Measurements from ENCODE around the gene TP53I11. TPM values are rescaled to one million over a fixed set of nuclear protein-coding genes. Genes with fewer than 3 reads are reported as not detected.

Gene TP53I11
- total RNA-seq, 1 donor from 2014 or later: 23.1 TPM

GRCh38 chr11:44926036-44926435 lies 24.6 kb downstream of the TP53I11 start:
- Mint-ChIP-seq H3K4me1 (peaks cover 18% of the 10 kb centered on the region), H3K36me3 (peaks cover 19% of the 10 kb centered on the region), H3K27me3 (ENCODE audit: insufficient read depth, low read depth) (peaks cover 14% of the 10 kb centered on the region), H3K4me3 (no peak overlapping the region), H3K9me3 (no peaks in the 10 kb centered on the region), H3K27ac (no peak overlapping the region)
- H3F3A ChIP-seq (ENCODE audit: low read depth): peaks cover 33% of the 10 kb centered on the region
- no peak overlapping the region for H3K4me3 ChIP-seq
- peaks cover 40% of the 10 kb centered on the region for H4K20me1 ChIP-seq (ENCODE audit: low read depth)
- H3K9ac ChIP-seq: no peak overlapping the region
- no peak for DNase-seq (ENCODE audit: low spot score)
- TF ChIP-seq EZH2 (IDR thresholded peaks at IDR 0.05): no peak
- no peak for TF ChIP-seq CTCF (IDR thresholded peaks at IDR 0.05)
- no peak for TF ChIP-seq EZH2phosphoT487 (IDR thresholded peaks at IDR 0.05)
- peaks cover 26% of the 10 kb centered on the region for H3K4me1 ChIP-seq
- H3K79me2 ChIP-seq (ENCODE audit: low read depth): no peaks in the 10 kb centered on the region
- H2AFZ ChIP-seq (replicated peaks): no peak overlapping the region
- H3K27ac ChIP-seq: no peak overlapping the region
- H3K4me2 ChIP-seq: no peak overlapping the region
- no peaks in the 10 kb centered on the region for H3K36me3 ChIP-seq
- H3K9me3 ChIP-seq (ENCODE audit: low read depth): no peaks in the 10 kb centered on the region
- H3K27me3 ChIP-seq: no peaks in the 10 kb centered on the region

GRCh38 chr11:44923806-44924205 lies 26.9 kb downstream of the TP53I11 start:
- no peaks in the 10 kb centered on the region for H3K36me3 ChIP-seq
- no peak for DNase-seq (ENCODE audit: low spot score)
- peaks cover 17% of the 10 kb centered on the region for H3K36me3 Mint-ChIP-seq
- H3F3A ChIP-seq (ENCODE audit: low read depth): peaks cover 15% of the 10 kb centered on the region
- H3K27ac ChIP-seq: no peak overlapping the region
- no peak overlapping the region for H3K4me2 ChIP-seq
- no peak overlapping the region for H3K4me3 Mint-ChIP-seq
- no peaks in the 10 kb centered on the region for H3K9me3 Mint-ChIP-seq
- H3K79me2 ChIP-seq (ENCODE audit: low read depth): no peaks in the 10 kb centered on the region
- peaks cover 11% of the 10 kb centered on the region for H3K27me3 Mint-ChIP-seq (ENCODE audit: insufficient read depth, low read depth)
- no peaks in the 10 kb centered on the region for H3K27me3 ChIP-seq
- H2AFZ ChIP-seq (replicated peaks): no peak overlapping the region
- H3K4me1 ChIP-seq: peaks cover 20% of the 10 kb centered on the region
- no peak overlapping the region for H3K9ac ChIP-seq
- peaks cover 22% of the 10 kb centered on the region for H4K20me1 ChIP-seq (ENCODE audit: low read depth)
- H3K4me1 Mint-ChIP-seq: peaks cover 24% of the 10 kb centered on the region
- H3K27ac Mint-ChIP-seq: no peak overlapping the region
- no peak for TF ChIP-seq EZH2phosphoT487 (IDR thresholded peaks at IDR 0.05)
- no peak for TF ChIP-seq CTCF (IDR thresholded peaks at IDR 0.05)
- TF ChIP-seq EZH2 (IDR thresholded peaks at IDR 0.05): no peak
- no peaks in the 10 kb centered on the region for H3K9me3 ChIP-seq (ENCODE audit: low read depth)
- H3K4me3 ChIP-seq: no peak overlapping the region

GRCh38 chr11:44923115-44923514 lies 27.6 kb downstream of the TP53I11 start:
- Histone ChIP-seq H3K4me1 (peaks cover 13% of the 10 kb centered on the region), H3K36me3 (no peaks in the 10 kb centered on the region)
- no peak overlapping the region for H3K27ac Mint-ChIP-seq

More at GRCh38 chr11:44923115-44923514, 27.6 kb downstream of the TP53I11 start:
- Mint-ChIP-seq H3K36me3 (peaks cover 17% of the 10 kb centered on the region), H3K4me3 (no peak overlapping the region), H3K9me3 (no peaks in the 10 kb centered on the region), H3K27me3 (ENCODE audit: insufficient read depth, low read depth) (peaks cover 11% of the 10 kb centered on the region), H3K4me1 (peaks cover 24% of the 10 kb centered on the region)
- no peak overlapping the region for H3K9ac ChIP-seq
- DNase-seq (ENCODE audit: low spot score): no peak
- peaks cover 15% of the 10 kb centered on the region for H4K20me1 ChIP-seq (ENCODE audit: low read depth)
- peaks cover 8% of the 10 kb centered on the region for H3F3A ChIP-seq (ENCODE audit: low read depth)
- no peak overlapping the region for H3K4me3 ChIP-seq
- H3K79me2 ChIP-seq (ENCODE audit: low read depth): no peaks in the 10 kb centered on the region
- no peaks in the 10 kb centered on the region for H3K27me3 ChIP-seq
- no peak overlapping the region for H3K4me2 ChIP-seq
- no peaks in the 10 kb centered on the region for H3K9me3 ChIP-seq (ENCODE audit: low read depth)
- H2AFZ ChIP-seq (replicated peaks): no peak overlapping the region
- no peak overlapping the region for H3K27ac ChIP-seq
- no peak for TF ChIP-seq EZH2 (IDR thresholded peaks at IDR 0.05)
- no peak for TF ChIP-seq CTCF (IDR thresholded peaks at IDR 0.05)
- no peak for TF ChIP-seq EZH2phosphoT487 (IDR thresholded peaks at IDR 0.05)

All from neural progenitor cell (in vitro differentiated cells).